Transverse colon (tissue), 4 donors: ENCODE measurements around the gene NEXN.

Experiments used
- CTCF ChIP-seq, 5 experiments: fragments of 200-600 bp in 3 of 5; fragments of 450-650 bp in 2 of 5; sonication (generic) in 3 of 5; IDR thresholded peaks; 1 replicate in 2 of 5; 2 replicates in 3 of 5; pipeline ENCODE4 v1.5.1; 2016 to 2017; ENCODE audit warnings: antibody characterized with exemption in 5 of 5, inconsistent platforms in 3 of 5, mild to moderate bottlenecking in 2 of 5, moderate library complexity in 1 of 5
- EP300 ChIP-seq: sonication (generic); formaldehyde crosslinking; IDR thresholded peaks from one replicate; pipeline ENCODE4 v1.6.1; 2017; ENCODE audit warnings: antibody characterized with exemption, low read depth
- POLR2A ChIP-seq: fragments of 450-650 bp; IDR thresholded peaks from one replicate; pipeline ENCODE4 v1.6.1; 2016; ENCODE audit warnings: antibody characterized with exemption, mild to moderate bottlenecking, moderate library complexity
- POLR2AphosphoS5 ChIP-seq, 3 donors: sonication (generic); formaldehyde crosslinking; IDR thresholded peaks; one replicate each; pipeline ENCODE4 v1.6.1; 2016; ENCODE audit warnings: antibody characterized with exemption in 3 of 3

- TF ChIP-seq CTCF (IDR thresholded peaks at IDR 0.05) (no peak), POLR2A (no peak), POLR2AphosphoS5 (IDR thresholded peaks at IDR 0.05) (no peak), EP300 (no peak)
Measured at GRCh38 chr1:77876884-77877283, 11.5 kb upstream of the NEXN start.
